HCT116 (cell line): ENCODE measurements around the gene CCDC127. TPM values are rescaled to one million over a fixed set of nuclear protein-coding genes. Genes with fewer than 3 reads are reported as not detected.

Source experiments
- ATAC-seq: fragments of 200-7000 bp; cut with Tn5 transposase; 2 replicates; pipeline ENCODE4 v1.9.1; 2020; ENCODE audit warnings: mild to moderate bottlenecking, moderate library complexity
- BruUV-seq: library from RNA; stranded (reverse); fragments of 400-500 nt; replicated peaks from 2 replicates; lab custom pipeline; 2021; lab: Mats Ljungman, UMichigan
- CTCF ChIA-PET: fragments of 300-600 bp; sonication (Branson Sonifier 250); formaldehyde crosslinking; loops from one replicate; lab custom pipeline; 2021; ENCODE audit warnings: antibody characterized with exemption; lab: Charles Lee
- POLR2A ChIA-PET: fragments of 300-600, 350-600 bp; sonication (Branson Sonifier 250); formaldehyde crosslinking; loops from one replicate; lab custom pipeline; 2021; ENCODE audit warnings: antibody characterized with exemption; lab: Charles Lee
- RAD21 ChIA-PET, 2 experiments: fragments of 300-600 bp; sonication (Branson Sonifier 250); formaldehyde crosslinking; loops; one replicate each; lab custom pipeline; 2023; ENCODE audit warnings: low total read pairs in 2 of 2; ENCODE audit not compliant: uncharacterized antibody in 2 of 2, unreplicated experiment in 2 of 2, low non-redundant PET in 1 of 2; lab: Charles Lee
- DNase-seq: peaks from one replicate; pipeline ENCODE4 v3.0.0-alpha.2; 2010; ENCODE audit warnings: low read depth, low spot score
- H2AFZ ChIP-seq: fragments of 200-600 bp; shearing (Covaris generic), sonication (generic); 2 replicates; pipeline ENCODE4 v1.6.1; 2017; ENCODE audit warnings: low read depth, mixed run types, mixed read lengths, antibody characterized with exemption, low read length; ENCODE audit not compliant: poor library complexity, severe bottlenecking
- H3K27ac ChIP-seq: 2 replicates; pipeline ENCODE4 v1.5.1; 2012; ENCODE audit warnings: low read depth, low read length
- H3K27me3 ChIP-seq: fragments of 200-600 bp; sonication (generic); 2 replicates; pipeline ENCODE4 v1.6.1; 2016; ENCODE audit warnings: mixed run types, low read length, mixed read lengths; ENCODE audit not compliant: insufficient read depth
- H3K36me3 ChIP-seq, 2 experiments: fragments of 200-500 bp in 1 of 2; fragments of 200-600 bp in 1 of 2; sonication (Bioruptor generic) in 1 of 2; sonication (generic) in 1 of 2; 2 replicates each; pipeline versions ENCODE4 v1.5.1 to v1.6.1; 2014 to 2016; ENCODE audit warnings: low read length in 2 of 2, inconsistent platforms in 1 of 2, mixed read lengths in 1 of 2, mixed run types in 1 of 2; ENCODE audit not compliant: insufficient read depth in 2 of 2, control insufficient read depth in 1 of 2
- H3K4me1 ChIP-seq, 2 experiments: fragments of 200-600 bp in 1 of 2; sonication (generic) in 1 of 2; 2 replicates each; pipeline versions ENCODE4 v1.5.1 to v1.6.1; 2012 to 2017; ENCODE audit warnings: low read length in 2 of 2, inconsistent platforms in 1 of 2, mild to moderate bottlenecking in 1 of 2, mixed read lengths in 1 of 2, mixed run types in 1 of 2, moderate library complexity in 1 of 2; ENCODE audit not compliant: insufficient read depth in 2 of 2, control insufficient read depth in 1 of 2
- H3K4me2 ChIP-seq: fragments of 200-600 bp; sonication (generic); 2 replicates; pipeline ENCODE4 v1.6.1; 2017; ENCODE audit warnings: mixed run types, low read length, mixed read lengths
- H3K4me3 ChIP-seq, 2 experiments: fragments of 200-600 bp in 1 of 2; sonication (generic) in 1 of 2; replicated peaks in 1 of 2; 2 replicates each; pipeline ENCODE4 v1.5.1; 2011 to 2016; ENCODE audit warnings: low read length in 2 of 2, control low read depth in 1 of 2, low read depth in 1 of 2, mild to moderate bottlenecking in 1 of 2, mixed read lengths in 1 of 2, mixed run types in 1 of 2
- H3K79me2 ChIP-seq: fragments of 200-600 bp; sonication (generic); 2 replicates; pipeline ENCODE4 v1.6.1; 2017; ENCODE audit warnings: mild to moderate bottlenecking, mixed run types, low read length, moderate library complexity, mixed read lengths; ENCODE audit not compliant: insufficient read depth
- H3K9ac ChIP-seq: fragments of 200-600 bp; sonication (generic); 2 replicates; pipeline ENCODE4 v1.6.1; 2016; ENCODE audit warnings: low read length, mixed read lengths
- H3K9me2 ChIP-seq: fragments of 200-600 bp; sonication (generic), shearing (Covaris generic); 2 replicates; pipeline ENCODE4 v1.6.1; 2017; ENCODE audit warnings: mixed run types, mild to moderate bottlenecking, moderate library complexity; ENCODE audit not compliant: insufficient read depth
- H3K9me3 ChIP-seq, 2 experiments: fragments of 200-500 bp in 1 of 2; fragments of 200-600 bp in 1 of 2; sonication (Bioruptor generic) in 1 of 2; sonication (generic) in 1 of 2; 2 replicates each; pipeline ENCODE4 v1.6.1; 2014 to 2017; ENCODE audit warnings: low read length in 2 of 2, mixed read lengths in 2 of 2, inconsistent platforms in 1 of 2, low read depth in 1 of 2, mild to moderate bottlenecking in 1 of 2, mixed run types in 1 of 2, moderate library complexity in 1 of 2; ENCODE audit not compliant: control insufficient read depth in 1 of 2, insufficient read depth in 1 of 2
- H4K20me1 ChIP-seq: fragments of 200-600 bp; sonication (generic), shearing (Covaris generic); 2 replicates; pipeline ENCODE4 v1.6.1; 2017; ENCODE audit warnings: mixed run types, mild to moderate bottlenecking, moderate library complexity; ENCODE audit not compliant: insufficient read depth
- EGR1 ChIP-seq: IDR thresholded peaks from 2 replicates; pipeline ENCODE4 v1.6.1; 2012; ENCODE audit warnings: low read depth
- EZH2 ChIP-seq: fragments of 200-600 bp; sonication (generic); IDR thresholded peaks from 2 replicates; pipeline ENCODE4 v1.6.1; 2017; ENCODE audit warnings: antibody characterized with exemption, mixed run types
- FOSL1 ChIP-seq: IDR thresholded peaks from 2 replicates; pipeline ENCODE4 v1.6.1; 2012; ENCODE audit warnings: low read depth
- MAX ChIP-seq: IDR thresholded peaks from 2 replicates; pipeline ENCODE4 v1.6.1; 2012
- POLR2AphosphoS5 ChIP-seq: IDR thresholded peaks from 2 replicates; pipeline ENCODE4 v1.6.1; 2011; ENCODE audit warnings: mild to moderate bottlenecking, low read depth, low read length, moderate library complexity
- REST ChIP-seq: IDR thresholded peaks from 2 replicates; pipeline ENCODE4 v1.6.1; 2012; ENCODE audit warnings: low read depth
- SIN3A ChIP-seq: IDR thresholded peaks from 2 replicates; pipeline ENCODE4 v1.6.1; 2012; ENCODE audit warnings: low read depth
- SP1 ChIP-seq: IDR thresholded peaks from 2 replicates; pipeline ENCODE4 v1.6.1; 2012; ENCODE audit warnings: low read depth
- ZFX ChIP-seq: fragments of 450-650 bp; IDR thresholded peaks from 2 replicates; pipeline ENCODE4 v1.6.1; 2017
- ZNF274 ChIP-seq: fragments of 200-500 bp; sonication (Bioruptor generic); IDR thresholded peaks from 2 replicates; pipeline ENCODE4 v1.6.1; 2014; ENCODE audit warnings: mild to moderate bottlenecking, low read depth, low read length, inconsistent platforms
- intact Hi-C: fragments of 100-400 bp; cut with micrococcal nuclease; formaldehyde crosslinking; loops from 2 replicates; pipeline ENCODE4 v1.10.0; 2022
- total RNA-seq: library from RNA; stranded (reverse); gene quantifications from one replicate; pipeline ENCODE4 v1.2.1, GENCODE V29; 2021; ENCODE audit not compliant: unreplicated experiment

CCDC127 gene
- total RNA-seq, 1 experiment from 2014 or later = 5.1 TPM

GRCh38 chr5:191949-192690 is 25.8 kb downstream of the CCDC127 start:
- no TSS peak for BruUV-seq
- TF ChIP-seq REST = no peak
- no peak for TF ChIP-seq SP1
- TF ChIP-seq EGR1 = no peak
- TF ChIP-seq SIN3A = no peak
- no peak for TF ChIP-seq MAX
- no peak for TF ChIP-seq ZNF274
- no peak for TF ChIP-seq POLR2AphosphoS5
- TF ChIP-seq EZH2 = no peak
- TF ChIP-seq ZFX = no peak
- TF ChIP-seq FOSL1 = no peak
- no peaks in the 10 kb centered on the region for H3K79me2 ChIP-seq
- ChIA-PET CTCF (no interaction called here), RAD21 (no interaction called here), POLR2A (no interaction called here)
- no peak overlapping the region for H3K4me3 ChIP-seq
- no peak for ATAC-seq
- intact Hi-C loops = no loop called here
- H3K9me3 ChIP-seq = no peaks in the 10 kb centered on the region
- H3K4me2 ChIP-seq = no peak overlapping the region
- peaks cover 5 to 10% of the 10 kb centered on the region in 2 experiments for H3K4me1 ChIP-seq
- H3K27ac ChIP-seq = no peak overlapping the region
- H2AFZ ChIP-seq = no peak overlapping the region
- H3K9ac ChIP-seq = no peak overlapping the region
- H4K20me1 ChIP-seq = no peaks in the 10 kb centered on the region
- no peak for DNase-seq
- H3K36me3 ChIP-seq = no peaks in the 10 kb centered on the region
- H3K9me2 ChIP-seq = no peaks in the 10 kb centered on the region
- no peaks in the 10 kb centered on the region for H3K27me3 ChIP-seq
